ENCODE measurements around the gene HPSE2. TPM values are rescaled to one million over a fixed set of nuclear protein-coding genes. Genes with fewer than 3 reads are reported as not detected.

The HPSE2 gene
- total and polyA plus RNA-seq, 2 donors (not counting 1 experiment from before 2014, with no cell fraction given): not detected

- no peaks in the 10 kb centered on the region for H3K9me3 ChIP-seq (ENCODE audit: control extremely low read depth in 1 of 3, control insufficient read depth in 2 of 3, insufficient read depth in 1 of 3, low read length in 2 of 3)
- Mint-ChIP-seq H3K27ac (no peak overlapping the region), H3K4me1 (no peaks in the 10 kb centered on the region), H3K4me3 (no peak overlapping the region), H3K9me3 (ENCODE audit: insufficient read depth) (no peaks in the 10 kb centered on the region), H3K27me3 (peaks cover 35% of the 10 kb centered on the region)
- ATAC-seq (ENCODE audit: low read depth) (no peak), DNase-seq (no peak)
- H3K4me3 ChIP-seq (ENCODE audit: control extremely low read depth in 1 of 5, extremely low read depth in 1 of 5, insufficient read depth in 1 of 5, low read depth in 2 of 5, low read length in 4 of 5): no peak overlapping the region
- no peaks in the 10 kb centered on the region for H3K36me3 ChIP-seq (replicated peaks in 1 of 2; ENCODE audit: control extremely low read depth in 1 of 2, control insufficient read depth in 1 of 2, extremely low read depth in 1 of 2, insufficient read depth in 2 of 2, low read length in 1 of 2)
- no peaks in the 10 kb centered on the region for H4K20me1 ChIP-seq (ENCODE audit: control insufficient read depth, insufficient read depth, low read length, poor library complexity, severe bottlenecking)
- H3K4me2 ChIP-seq (replicated peaks; ENCODE audit: low read depth, low read length, poor library complexity, severe bottlenecking): no peak overlapping the region
- H2AFZ ChIP-seq (ENCODE audit: insufficient read depth, low read depth, low read length, poor library complexity, severe bottlenecking): no peak overlapping the region
- no peaks in the 10 kb centered on the region for H3K4me1 ChIP-seq (ENCODE audit: control insufficient read depth in 2 of 2, insufficient read depth in 2 of 2, low read length in 2 of 2)
- H3K27me3 ChIP-seq (replicated peaks in 1 of 4; ENCODE audit: control extremely low read depth in 1 of 4, control insufficient read depth in 3 of 4, insufficient read depth in 4 of 4, low read length in 3 of 4): peaks cover 0 to 12% (median 4%) of the 10 kb centered on the region in 4 experiments
- H3K27ac ChIP-seq (ENCODE audit: low read length in 2 of 2): no peak overlapping the region
- intact Hi-C loops (cut with micrococcal nuclease): no loop called here
- H3K79me2 ChIP-seq (ENCODE audit: control insufficient read depth, insufficient read depth, low read length): no peaks in the 10 kb centered on the region
- ChIA-PET POLR2A (no interaction called here), CTCF (no interaction called here)
- H3K9ac ChIP-seq (ENCODE audit: low read length): no peak overlapping the region
- TF ChIP-seq EZH2 (IDR thresholded peaks at IDR 0.05; ENCODE audit: borderline replicate concordance, insufficient read depth, low read depth, low read length, poor library complexity, severe bottlenecking): no peak
- TF ChIP-seq, protein P1, sequence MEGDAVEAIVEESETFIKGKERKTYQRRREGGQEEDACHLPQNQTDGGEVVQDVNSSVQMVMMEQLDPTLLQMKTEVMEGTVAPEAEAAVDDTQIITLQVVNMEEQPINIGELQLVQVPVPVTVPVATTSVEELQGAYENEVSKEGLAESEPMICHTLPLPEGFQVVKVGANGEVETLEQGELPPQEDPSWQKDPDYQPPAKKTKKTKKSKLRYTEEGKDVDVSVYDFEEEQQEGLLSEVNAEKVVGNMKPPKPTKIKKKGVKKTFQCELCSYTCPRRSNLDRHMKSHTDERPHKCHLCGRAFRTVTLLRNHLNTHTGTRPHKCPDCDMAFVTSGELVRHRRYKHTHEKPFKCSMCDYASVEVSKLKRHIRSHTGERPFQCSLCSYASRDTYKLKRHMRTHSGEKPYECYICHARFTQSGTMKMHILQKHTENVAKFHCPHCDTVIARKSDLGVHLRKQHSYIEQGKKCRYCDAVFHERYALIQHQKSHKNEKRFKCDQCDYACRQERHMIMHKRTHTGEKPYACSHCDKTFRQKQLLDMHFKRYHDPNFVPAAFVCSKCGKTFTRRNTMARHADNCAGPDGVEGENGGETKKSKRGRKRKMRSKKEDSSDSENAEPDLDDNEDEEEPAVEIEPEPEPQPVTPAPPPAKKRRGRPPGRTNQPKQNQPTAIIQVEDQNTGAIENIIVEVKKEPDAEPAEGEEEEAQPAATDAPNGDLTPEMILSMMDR (IDR thresholded peaks at IDR 0.05): no peak
- WGBS (ENCODE audit: insufficient coverage): 18% methylated on average over 5 of the region's 5 CpGs
Observed at GRCh38 chr10:98608411-98608810, 627.2 kb downstream of the HPSE2 start.

GRCh38 chr10:98602224-98602623, 633.4 kb downstream of the HPSE2 start:
- Mint-ChIP-seq H3K9me3 (ENCODE audit: insufficient read depth) (no peaks in the 10 kb centered on the region), H3K27ac (no peak overlapping the region), H3K4me3 (no peak overlapping the region), H3K27me3 (peaks cover 33% of the 10 kb centered on the region), H3K4me1 (no peaks in the 10 kb centered on the region)
- ChIA-PET POLR2A (no interaction called here), CTCF (no interaction called here)
- no peak for DNase-seq
- H3K4me3 ChIP-seq (ENCODE audit: control extremely low read depth in 1 of 5, extremely low read depth in 1 of 5, insufficient read depth in 1 of 5, low read depth in 2 of 5, low read length in 4 of 5): no peak overlapping the region
- no peaks in the 10 kb centered on the region for H3K4me1 ChIP-seq (ENCODE audit: control insufficient read depth in 2 of 2, insufficient read depth in 2 of 2, low read length in 2 of 2)
- H3K36me3 ChIP-seq (replicated peaks in 1 of 2; ENCODE audit: control extremely low read depth in 1 of 2, control insufficient read depth in 1 of 2, extremely low read depth in 1 of 2, insufficient read depth in 2 of 2, low read length in 1 of 2): no peaks in the 10 kb centered on the region
- ATAC-seq (ENCODE audit: low read depth): no peak
- no peak overlapping the region for H2AFZ ChIP-seq (ENCODE audit: insufficient read depth, low read depth, low read length, poor library complexity, severe bottlenecking)
- H3K9me3 ChIP-seq (ENCODE audit: control extremely low read depth in 1 of 3, control insufficient read depth in 2 of 3, insufficient read depth in 1 of 3, low read length in 2 of 3): peaks cover 0 to 19% (median 0%) of the 10 kb centered on the region in 3 donors
- H3K9ac ChIP-seq (ENCODE audit: low read length): no peak overlapping the region
- H3K4me2 ChIP-seq (replicated peaks; ENCODE audit: low read depth, low read length, poor library complexity, severe bottlenecking): no peak overlapping the region
- intact Hi-C loops (cut with micrococcal nuclease): no loop called here
- H4K20me1 ChIP-seq (ENCODE audit: control insufficient read depth, insufficient read depth, low read length, poor library complexity, severe bottlenecking): no peaks in the 10 kb centered on the region
- no peaks in the 10 kb centered on the region for H3K79me2 ChIP-seq (ENCODE audit: control insufficient read depth, insufficient read depth, low read length)
- H3K27ac ChIP-seq (ENCODE audit: low read length in 2 of 2): no peak overlapping the region
- peaks cover 0 to 3% (median 0%) of the 10 kb centered on the region in 4 experiments for H3K27me3 ChIP-seq (replicated peaks in 1 of 4; ENCODE audit: control extremely low read depth in 1 of 4, control insufficient read depth in 3 of 4, insufficient read depth in 4 of 4, low read length in 3 of 4)
- no peak for TF ChIP-seq EZH2 (IDR thresholded peaks at IDR 0.05; ENCODE audit: borderline replicate concordance, insufficient read depth, low read depth, low read length, poor library complexity, severe bottlenecking)
- TF ChIP-seq, protein P1 (IDR thresholded peaks at IDR 0.05): no peak
